HFFc6 (cell line): ENCODE data around the gene CLIP4. TPM values are rescaled to one million over a fixed set of nuclear protein-coding genes. Genes with fewer than 3 reads are reported as not detected.

ENCODE experiments used
- DNase-seq: peaks from one replicate; pipeline ENCODE4 v3.0.0-alpha.2; 2018
- H3K27ac Mint-ChIP-seq: 2 replicates; pipeline ENCODE4 v1.8.0; 2020; ENCODE audit warnings: mild to moderate bottlenecking, mixed read lengths
- H3K27me3 Mint-ChIP-seq: 2 replicates; pipeline ENCODE4 v1.8.0; 2021; ENCODE audit warnings: mild to moderate bottlenecking, moderate library complexity, mixed read lengths; ENCODE audit not compliant: insufficient read depth
- H3K36me3 Mint-ChIP-seq: 2 replicates; pipeline ENCODE4 v1.8.0; 2021; ENCODE audit warnings: low read depth, mixed read lengths
- H3K4me1 Mint-ChIP-seq: 2 replicates; pipeline ENCODE4 v1.8.0; 2020; ENCODE audit warnings: low read depth, mixed read lengths
- H3K4me3 Mint-ChIP-seq: 2 replicates; pipeline ENCODE4 v1.8.0; 2020; ENCODE audit warnings: mild to moderate bottlenecking, moderate library complexity, mixed read lengths
- H3K9me3 Mint-ChIP-seq: 2 replicates; pipeline ENCODE4 v1.8.0; 2020; ENCODE audit warnings: mild to moderate bottlenecking, mixed read lengths
- CTCF ChIP-seq: fragments of 200-600 bp; sonication (generic); IDR thresholded peaks from 2 replicates; pipeline ENCODE4 v1.5.0; 2021; ENCODE audit warnings: antibody characterized with exemption, mild to moderate bottlenecking
- total RNA-seq, 6 experiments: library from RNA; stranded (reverse); fragmentation: NEBNext Ultra II Directional; extraction: Animal tissue kit (Norgen Biotek cat#: 25700); gene quantifications; 2 replicates in 1 of 6; 3 replicates in 5 of 6; pipeline ENCODE4 v1.2.3, GENCODE V29; 2021

Gene CLIP4
- total RNA-seq, 6 experiments from 2014 or later = 33.7 to 40.9 (median 36.6) TPM

GRCh38 chr2:29215739-29216608 is 100.8 kb downstream of the CLIP4 start:
- Mint-ChIP-seq H3K4me3 (no peak overlapping the region), H3K4me1 (peaks cover 21% of the 10 kb centered on the region), H3K27me3 (peaks cover 19% of the 10 kb centered on the region), H3K9me3 (no peaks in the 10 kb centered on the region), H3K27ac (no peak overlapping the region), H3K36me3 (no peaks in the 10 kb centered on the region)
- DNase-seq = no peak
- TF ChIP-seq CTCF = no peak

- H3K4me1 Mint-ChIP-seq = peaks cover 21% of the 10 kb centered on the region
- peaks cover 20% of the 10 kb centered on the region for H3K27me3 Mint-ChIP-seq
- DNase-seq = no peak
- no peaks in the 10 kb centered on the region for H3K36me3 Mint-ChIP-seq
- H3K27ac Mint-ChIP-seq = no peak overlapping the region
- no peak for TF ChIP-seq CTCF
- H3K4me3 Mint-ChIP-seq = no peak overlapping the region
- no peaks in the 10 kb centered on the region for H3K9me3 Mint-ChIP-seq
Measured at GRCh38 chr2:29216609-29216909, 101.3 kb downstream of the CLIP4 start.

GRCh38 chr2:29218071-29218470 is 102.9 kb downstream of the CLIP4 start:
- H3K27me3 Mint-ChIP-seq = peaks cover 20% of the 10 kb centered on the region

DNA sequence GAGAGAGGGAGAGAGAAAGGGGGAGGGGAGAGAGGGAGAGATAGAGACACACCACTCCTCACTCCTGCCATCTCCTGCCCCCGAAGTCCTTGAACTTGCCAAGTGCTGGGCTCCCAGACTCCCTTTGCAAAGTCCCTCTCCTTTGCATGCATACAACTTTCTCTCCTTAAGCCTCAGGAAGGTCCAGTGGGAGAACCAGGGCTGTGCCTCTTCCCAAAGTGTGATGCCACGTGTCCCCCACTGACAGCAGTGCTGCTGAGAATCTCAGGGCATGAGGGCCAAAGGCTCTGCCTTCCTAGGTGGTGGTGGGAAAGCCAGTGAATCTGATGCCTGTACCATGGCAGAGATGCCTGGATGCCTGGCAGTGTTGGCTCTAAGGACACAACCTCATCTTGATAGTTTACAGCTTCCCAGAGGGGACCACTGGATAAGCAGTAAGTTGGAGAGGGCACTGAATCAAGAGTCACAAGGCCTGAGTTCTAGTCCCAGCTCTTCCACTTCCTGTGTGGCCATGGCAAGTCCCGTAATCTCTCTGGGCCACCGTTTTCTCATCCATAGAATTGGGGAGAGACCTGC is 103.4 kb downstream of the CLIP4 start:
- H3K4me1 Mint-ChIP-seq = peaks cover 14% of the 10 kb centered on the region
- no peaks in the 10 kb centered on the region for H3K36me3 Mint-ChIP-seq
- H3K27ac Mint-ChIP-seq = no peak overlapping the region
- no peaks in the 10 kb centered on the region for H3K9me3 Mint-ChIP-seq
- peaks cover 20% of the 10 kb centered on the region for H3K27me3 Mint-ChIP-seq
- no peak for DNase-seq
- no peak overlapping the region for H3K4me3 Mint-ChIP-seq
- TF ChIP-seq CTCF = no peak

More at GRCh38 chr2:29218071-29218470, 102.9 kb downstream of the CLIP4 start:
- no peak for DNase-seq
- TF ChIP-seq CTCF = no peak
- Mint-ChIP-seq H3K36me3 (no peaks in the 10 kb centered on the region), H3K4me1 (peaks cover 14% of the 10 kb centered on the region), H3K27ac (no peak overlapping the region), H3K4me3 (no peak overlapping the region), H3K9me3 (no peaks in the 10 kb centered on the region)

- H3K27ac Mint-ChIP-seq = no peak overlapping the region
- peaks cover 24% of the 10 kb centered on the region for H3K27me3 Mint-ChIP-seq
- H3K4me1 Mint-ChIP-seq = peaks cover 14% of the 10 kb centered on the region
- no peak for DNase-seq
- no peaks in the 10 kb centered on the region for H3K36me3 Mint-ChIP-seq
- TF ChIP-seq CTCF = no peak
- no peak overlapping the region for H3K4me3 Mint-ChIP-seq
- H3K9me3 Mint-ChIP-seq = no peaks in the 10 kb centered on the region
Measured at GRCh38 chr2:29219374-29219773, 104.2 kb downstream of the CLIP4 start.
